ENCODE results near the gene TRHDE.
"Not testable (repeated sequence)": the region's sequence is repeated elsewhere in the genome, so short reads cannot be mapped to it uniquely, and the experiment has no call there.

The TRHDE gene

GRCh38 chr12:72647139-72647538 is 375.0 kb downstream of the TRHDE start:
- DNase-seq = no peak

GRCh38 chr12:72658615-72659014 is 386.4 kb downstream of the TRHDE start:
- DNase-seq = no peak

- DNase-seq = not testable (repeated sequence)
Observed at GRCh38 chr12:72660174-72660573, 388.0 kb downstream of the TRHDE start.

GRCh38 chr12:72673853-72674252 is 401.7 kb downstream of the TRHDE start:
- no peak for DNase-seq

- DNase-seq = no peak
Observed at GRCh38 chr12:72676556-72676955, 404.4 kb downstream of the TRHDE start.

- no peak for DNase-seq
Observed at GRCh38 chr12:72677139-72677538, 405.0 kb downstream of the TRHDE start.

- DNase-seq = no peak
Observed at GRCh38 chr12:72677846-72678245, 405.7 kb downstream of the TRHDE start.

- DNase-seq = no peak
Observed at GRCh38 chr12:72679147-72679757, 407.1 kb downstream of the TRHDE start.

- no peak for DNase-seq
Observed at GRCh38 chr12:72681028-72681427, 408.9 kb downstream of the TRHDE start.

GRCh38 chr12:72684491-72684890 is 412.3 kb downstream of the TRHDE start:
- DNase-seq = no peak

- no peak for DNase-seq
Observed at GRCh38 chr12:72692338-72692737, 420.2 kb downstream of the TRHDE start.

GRCh38 chr12:72694193-72694592 is 422.0 kb downstream of the TRHDE start:
- no peak for DNase-seq

- DNase-seq = no peak
Observed at GRCh38 chr12:72699362-72699761, 427.2 kb downstream of the TRHDE start.

GRCh38 chr12:72712025-72712424 is 439.9 kb downstream of the TRHDE start:
- not testable (repeated sequence) for DNase-seq

- no peak for DNase-seq
Observed at GRCh38 chr12:72716221-72716620, 444.1 kb downstream of the TRHDE start.

GRCh38 chr12:72717036-72717435 is 444.9 kb downstream of the TRHDE start:
- DNase-seq = no peak

Measured in NCI-H510A treated with DMSO at 0.1 percent for 48 hours (cell line).